ENCODE data around the gene ZNF385A.

GRCh38 chr12:54419088-54419887 is 34.8 kb upstream of the ZNF385A start, which contains the start of gene ITGA5:
- no peak for TF ChIP-seq CTCF (conservative IDR thresholded peaks at IDR 0.05; ENCODE audit: low read length)
- no peak for TF ChIP-seq EZH2phosphoT487 (IDR thresholded peaks at IDR 0.05; ENCODE audit: borderline replicate concordance, low read depth, low read length)

Measured in OCI-LY7 (cell line).